NB4 (cell line): ENCODE results near the gene RSPO3.
"Not testable (repeated sequence)": the region's sequence is repeated elsewhere in the genome, so short reads cannot be mapped to it uniquely, and the experiment has no call there.

Source experiments
- DNase-seq: peaks from one replicate; pipeline ENCODE4 v3.0.0; 2010; ENCODE audit warnings: low read depth
- H3K4me3 ChIP-seq: one replicate; pipeline ENCODE4 v1.5.1; 2011; ENCODE audit warnings: mild to moderate bottlenecking, low read depth, low read length, moderate library complexity
- CTCF ChIP-seq: IDR thresholded peaks from one replicate; pipeline ENCODE4 v1.5.1; 2012; ENCODE audit warnings: low read depth, low read length
- MYC ChIP-seq: IDR thresholded peaks from 2 replicates; pipeline ENCODE4 v1.6.1; 2011; ENCODE audit warnings: low read depth, low read length
- POLR2A ChIP-seq: IDR thresholded peaks from 2 replicates; pipeline ENCODE4 v1.6.1; 2011; ENCODE audit warnings: mild to moderate bottlenecking; ENCODE audit not compliant: insufficient read length; ENCODE audit errors: extremely low read depth
- TF ChIP-seq, protein P1 (sequence below): IDR thresholded peaks from 2 replicates; pipeline ENCODE4 v1.6.1; 2011; ENCODE audit warnings: low read depth, low read length

The RSPO3 gene

DNA sequence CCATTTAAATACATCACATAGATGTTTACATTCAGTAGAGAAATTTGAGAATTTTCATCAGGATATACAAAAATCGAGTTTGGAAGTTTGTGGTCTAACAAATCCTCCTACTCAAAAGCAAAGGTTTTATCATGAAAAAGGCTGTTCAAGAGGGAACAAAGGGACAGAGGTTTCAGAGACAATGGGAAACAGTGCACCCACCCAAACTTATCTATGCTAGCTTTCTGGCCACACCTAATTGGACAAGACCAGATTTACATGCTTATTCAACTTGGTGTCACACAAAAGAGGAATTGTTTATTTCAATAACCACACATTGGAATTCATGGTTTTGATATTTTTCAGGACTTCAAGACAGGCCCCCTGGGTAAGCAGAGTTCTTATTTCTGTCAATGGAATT, 28.4 kb upstream of the RSPO3 start:
- no peak overlapping the region for H3K4me3 ChIP-seq
- TF ChIP-seq, protein P1, sequence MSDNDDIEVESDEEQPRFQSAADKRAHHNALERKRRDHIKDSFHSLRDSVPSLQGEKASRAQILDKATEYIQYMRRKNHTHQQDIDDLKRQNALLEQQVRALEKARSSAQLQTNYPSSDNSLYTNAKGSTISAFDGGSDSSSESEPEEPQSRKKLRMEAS, result no peak
- TF ChIP-seq POLR2A, result no peak
- TF ChIP-seq MYC, result no peak
- TF ChIP-seq CTCF, result no peak
- DNase-seq, result no peak

DNA sequence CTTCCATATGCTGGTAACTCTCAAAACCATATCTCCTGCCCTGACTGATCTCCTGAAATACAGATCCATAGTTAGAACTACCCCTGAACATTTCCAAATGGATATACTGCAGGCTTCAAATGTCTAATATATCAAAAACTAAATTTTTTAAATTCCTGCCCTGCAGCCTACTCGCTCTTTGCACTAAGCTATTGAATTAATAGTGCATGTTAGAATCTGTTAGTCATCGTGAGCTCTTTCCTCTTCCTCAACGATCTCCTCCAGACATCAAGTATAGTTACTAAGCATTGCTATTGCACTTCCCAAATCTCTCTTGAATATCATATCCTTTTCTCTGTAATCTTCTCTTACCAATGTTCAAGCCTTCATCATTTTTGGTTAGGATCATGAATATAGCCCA, 26.0 kb upstream of the RSPO3 start:
- H3K4me3 ChIP-seq, result no peak overlapping the region
- TF ChIP-seq MYC, result no peak
- TF ChIP-seq POLR2A, result no peak
- TF ChIP-seq, protein P1, result no peak
- TF ChIP-seq CTCF, result no peak
- DNase-seq, result no peak

DNA sequence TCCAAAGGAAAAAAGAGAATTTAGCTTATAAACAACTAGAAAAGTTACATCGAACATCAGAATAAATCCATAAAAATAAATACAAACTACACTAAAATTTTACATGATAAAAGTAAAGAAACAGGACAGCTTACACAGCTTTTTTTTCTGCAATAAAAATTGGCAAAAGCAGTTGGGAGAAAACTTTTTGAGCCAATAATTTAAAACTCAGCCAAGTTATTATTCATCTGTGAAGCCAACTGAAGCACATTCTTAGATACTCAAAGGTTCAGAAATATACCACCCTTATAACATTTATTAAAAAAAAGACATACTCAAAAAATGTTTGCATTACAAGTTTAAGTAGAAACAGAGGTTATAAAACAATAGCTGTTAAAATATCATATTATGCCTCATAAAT, 23.7 kb upstream of the RSPO3 start:
- DNase-seq, result no peak
- TF ChIP-seq POLR2A, result no peak
- no peak for TF ChIP-seq CTCF
- TF ChIP-seq MYC, result no peak
- TF ChIP-seq, protein P1, result no peak
- no peak overlapping the region for H3K4me3 ChIP-seq

GRCh38 chr6:127096167-127096566, 22.3 kb upstream of the RSPO3 start:
- no peak overlapping the region for H3K4me3 ChIP-seq
- no peak for DNase-seq
- TF ChIP-seq CTCF, result no peak
- TF ChIP-seq, protein P1, result no peak
- no peak for TF ChIP-seq MYC
- no peak for TF ChIP-seq POLR2A

DNA sequence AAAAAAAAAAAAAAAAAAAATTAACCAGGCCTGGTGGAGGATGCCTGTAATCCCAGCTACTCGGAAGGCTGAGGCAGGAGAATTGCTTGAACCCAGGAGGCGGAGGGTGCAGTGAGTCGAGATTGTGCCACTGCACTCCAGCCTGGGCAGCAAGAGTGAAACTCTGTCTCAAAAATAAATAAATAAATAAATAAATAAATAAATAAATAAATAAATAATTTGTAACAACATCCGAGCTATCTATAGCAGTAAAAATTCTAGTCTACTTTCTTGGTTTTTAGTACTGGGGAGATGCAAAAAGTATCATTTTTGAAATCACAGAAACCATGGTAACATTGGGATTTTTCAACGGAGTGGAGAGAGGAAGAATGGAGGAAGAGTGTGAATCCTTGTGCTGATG, 21.0 kb upstream of the RSPO3 start:
- H3K4me3 ChIP-seq, DNase-seq: not testable (repeated sequence)

- H3K4me3 ChIP-seq, result no peak overlapping the region
- TF ChIP-seq CTCF (peak; percentile 17), MYC (no peak), POLR2A (no peak)
- TF ChIP-seq, protein P1, result no peak
- DNase-seq, result peak; percentile 61
Measured at GRCh38 chr6:127100510-127101140, 17.8 kb upstream of the RSPO3 start.
